IMR-90 (cell line): Measurements from ENCODE around the gene TRIM6.

ENCODE experiments used
- BHLHE40 ChIP-seq: fragments of 150-350 bp; IDR thresholded peaks from 2 replicates; pipeline ENCODE4 v1.6.1; 2016; ENCODE audit warnings: mild to moderate bottlenecking, low read depth, low read length
- CEBPB ChIP-seq: IDR thresholded peaks from 2 replicates; pipeline ENCODE4 v1.6.1; 2012; ENCODE audit warnings: low read depth, low read length, improper control_type of control experiment
- FOS ChIP-seq: fragments of 150-350 bp; IDR thresholded peaks from 2 replicates; pipeline ENCODE4 v1.6.1; 2016; ENCODE audit warnings: low read depth, low read length
- MAFK ChIP-seq: IDR thresholded peaks from 2 replicates; pipeline ENCODE4 v1.6.1; 2012; ENCODE audit warnings: low read depth, low read length, improper control_type of control experiment
- MXI1 ChIP-seq: IDR thresholded peaks from 2 replicates; pipeline ENCODE4 v1.6.1; 2012; ENCODE audit warnings: low read depth, mild to moderate bottlenecking, low read length, moderate library complexity, borderline replicate concordance
- NFE2L2 ChIP-seq: fragments of 150-350 bp; IDR thresholded peaks from 2 replicates; pipeline ENCODE4 v1.6.1; 2016; ENCODE audit warnings: low read depth, mild to moderate bottlenecking, low read length
- POLR2A ChIP-seq: IDR thresholded peaks from 2 replicates; pipeline ENCODE4 v1.6.1; 2012; ENCODE audit warnings: mild to moderate bottlenecking, low read depth, low read length
- RAD21 ChIP-seq: IDR thresholded peaks from 2 replicates; pipeline ENCODE4 v1.6.1; 2012; ENCODE audit warnings: low read length, improper control_type of control experiment
- RCOR1 ChIP-seq: IDR thresholded peaks from 2 replicates; pipeline ENCODE4 v1.6.1; 2012; ENCODE audit warnings: mild to moderate bottlenecking, low read length, improper control_type of control experiment; ENCODE audit not compliant: insufficient replicate concordance
- RFX5 ChIP-seq: IDR thresholded peaks from 2 replicates; pipeline ENCODE4 v1.8.0; 2012; ENCODE audit warnings: low read depth, mild to moderate bottlenecking, low read length, moderate library complexity
- SMC3 ChIP-seq: fragments of 150-350 bp; IDR thresholded peaks from 2 replicates; pipeline ENCODE4 v1.6.1; 2016; ENCODE audit warnings: low read depth, mild to moderate bottlenecking, antibody characterized with exemption, low read length, moderate library complexity
- USF2 ChIP-seq: fragments of 150-350 bp; IDR thresholded peaks from 2 replicates; pipeline ENCODE4 v1.6.1; 2017; ENCODE audit warnings: mild to moderate bottlenecking, antibody characterized with exemption, low read length, low read depth
- TF ChIP-seq, protein P1 (sequence below): conservative IDR thresholded peaks from 2 replicates; pipeline ENCODE4 v1.5.1; 2012; ENCODE audit warnings: mild to moderate bottlenecking, low read depth, low read length, improper control_type of control experiment
- TF ChIP-seq, protein P2 (sequence below): fragments of 150-350 bp; IDR thresholded peaks from 2 replicates; pipeline ENCODE4 v1.6.1; 2016; ENCODE audit warnings: low read depth, mild to moderate bottlenecking, low read length, moderate library complexity, borderline replicate concordance

- TF ChIP-seq MXI1 (no peak), RAD21 (peak; percentile 37), CEBPB (no peak), SMC3 (peak; percentile 19; the same call in 1 of the 2 replicates), POLR2A (no peak), RFX5 (no peak), MAFK (no peak), NFE2L2 (no peak), FOS (no peak), USF2 (no peak), BHLHE40 (no peak), RCOR1 (no peak)
- TF ChIP-seq, protein P1, sequence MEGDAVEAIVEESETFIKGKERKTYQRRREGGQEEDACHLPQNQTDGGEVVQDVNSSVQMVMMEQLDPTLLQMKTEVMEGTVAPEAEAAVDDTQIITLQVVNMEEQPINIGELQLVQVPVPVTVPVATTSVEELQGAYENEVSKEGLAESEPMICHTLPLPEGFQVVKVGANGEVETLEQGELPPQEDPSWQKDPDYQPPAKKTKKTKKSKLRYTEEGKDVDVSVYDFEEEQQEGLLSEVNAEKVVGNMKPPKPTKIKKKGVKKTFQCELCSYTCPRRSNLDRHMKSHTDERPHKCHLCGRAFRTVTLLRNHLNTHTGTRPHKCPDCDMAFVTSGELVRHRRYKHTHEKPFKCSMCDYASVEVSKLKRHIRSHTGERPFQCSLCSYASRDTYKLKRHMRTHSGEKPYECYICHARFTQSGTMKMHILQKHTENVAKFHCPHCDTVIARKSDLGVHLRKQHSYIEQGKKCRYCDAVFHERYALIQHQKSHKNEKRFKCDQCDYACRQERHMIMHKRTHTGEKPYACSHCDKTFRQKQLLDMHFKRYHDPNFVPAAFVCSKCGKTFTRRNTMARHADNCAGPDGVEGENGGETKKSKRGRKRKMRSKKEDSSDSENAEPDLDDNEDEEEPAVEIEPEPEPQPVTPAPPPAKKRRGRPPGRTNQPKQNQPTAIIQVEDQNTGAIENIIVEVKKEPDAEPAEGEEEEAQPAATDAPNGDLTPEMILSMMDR, result peak; percentile 38; the same call in 1 of the 2 replicates
- TF ChIP-seq, protein P2, sequence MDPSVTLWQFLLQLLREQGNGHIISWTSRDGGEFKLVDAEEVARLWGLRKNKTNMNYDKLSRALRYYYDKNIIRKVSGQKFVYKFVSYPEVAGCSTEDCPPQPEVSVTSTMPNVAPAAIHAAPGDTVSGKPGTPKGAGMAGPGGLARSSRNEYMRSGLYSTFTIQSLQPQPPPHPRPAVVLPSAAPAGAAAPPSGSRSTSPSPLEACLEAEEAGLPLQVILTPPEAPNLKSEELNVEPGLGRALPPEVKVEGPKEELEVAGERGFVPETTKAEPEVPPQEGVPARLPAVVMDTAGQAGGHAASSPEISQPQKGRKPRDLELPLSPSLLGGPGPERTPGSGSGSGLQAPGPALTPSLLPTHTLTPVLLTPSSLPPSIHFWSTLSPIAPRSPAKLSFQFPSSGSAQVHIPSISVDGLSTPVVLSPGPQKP, result no peak
Measured at GRCh38 chr11:5553343-5553742, 43.1 kb upstream of the TRIM6 start.
